ENCODE results near the gene HLA-DPB1.
"Not testable (repeated sequence)": the region's sequence is repeated elsewhere in the genome, so short reads cannot be mapped to it uniquely, and the experiment has no call there.

Gene HLA-DPB1

DNA sequence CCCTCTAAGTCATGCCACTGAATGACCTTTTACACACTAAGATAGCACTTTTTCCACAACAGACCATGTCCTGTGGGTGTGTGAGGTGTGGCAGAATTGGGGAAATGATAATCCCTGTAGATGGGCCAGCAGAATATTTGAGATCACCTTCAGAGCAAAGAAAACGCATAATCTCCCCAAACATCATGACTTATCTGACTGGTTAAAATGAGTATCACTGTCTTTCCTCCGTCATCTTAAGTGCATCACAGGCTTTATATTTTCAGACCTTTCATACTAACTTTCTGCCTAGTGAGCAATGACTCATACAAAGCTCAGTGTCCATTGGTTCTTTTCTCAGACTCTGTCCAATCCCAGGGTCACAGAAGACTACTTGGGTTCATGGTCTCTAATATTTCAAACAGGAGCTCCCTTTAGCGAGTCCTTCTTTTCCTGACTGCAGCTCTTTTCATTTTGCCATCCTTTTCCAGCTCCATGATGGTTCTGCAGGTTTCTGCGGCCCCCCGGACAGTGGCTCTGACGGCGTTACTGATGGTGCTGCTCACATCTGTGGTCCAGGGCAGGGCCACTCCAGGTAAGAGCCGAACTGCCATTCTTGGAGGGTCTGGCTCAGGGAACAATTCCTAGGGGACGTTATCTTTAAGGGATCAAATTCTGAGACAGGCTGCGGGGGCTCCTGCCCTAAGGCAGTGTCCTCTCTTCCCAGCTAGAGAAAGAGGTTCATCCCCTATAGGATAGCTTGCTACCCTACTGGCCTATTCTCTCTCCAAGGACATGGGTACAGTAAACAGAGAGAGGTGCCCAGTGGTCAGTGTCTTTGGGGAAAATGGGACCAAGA is at the start of gene HLA-DPB1:
HLA-DPB1 (plus strand) TSS at position 423 of the 838 bp plus-strand sequence; CDS start at position 475, 52 bp downstream.
- DNase-seq, result peak; percentile 67 to 87

- DNase-seq, result no peak
Measured at GRCh38 chr6:33028220-33028849, 47.5 kb upstream of the HLA-DPB1 start.

GRCh38 chr6:33029328-33030184 is 46.2 kb upstream of the HLA-DPB1 start:
- peak; percentile 57 to 82 for DNase-seq

DNA sequence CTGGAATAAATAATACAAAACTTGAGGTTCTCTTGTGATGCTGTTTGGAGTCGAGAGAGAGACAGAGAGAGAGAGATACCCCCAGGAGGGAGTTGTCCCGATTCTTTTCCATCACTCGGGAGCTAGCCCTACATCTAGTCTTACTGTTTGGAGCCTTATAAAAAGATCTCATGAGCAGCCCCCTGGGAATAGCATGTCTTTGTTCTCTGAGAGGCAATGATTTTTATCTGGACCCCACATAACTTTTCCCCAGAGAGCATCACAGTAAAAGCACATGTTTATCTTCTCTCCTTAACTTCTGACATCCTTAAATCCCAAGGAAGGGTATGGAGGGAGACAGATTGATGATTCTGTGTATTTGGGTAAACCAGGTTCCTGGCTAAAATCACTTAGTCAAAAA is 45.5 kb upstream of the HLA-DPB1 start:
- no peak for DNase-seq

DNA sequence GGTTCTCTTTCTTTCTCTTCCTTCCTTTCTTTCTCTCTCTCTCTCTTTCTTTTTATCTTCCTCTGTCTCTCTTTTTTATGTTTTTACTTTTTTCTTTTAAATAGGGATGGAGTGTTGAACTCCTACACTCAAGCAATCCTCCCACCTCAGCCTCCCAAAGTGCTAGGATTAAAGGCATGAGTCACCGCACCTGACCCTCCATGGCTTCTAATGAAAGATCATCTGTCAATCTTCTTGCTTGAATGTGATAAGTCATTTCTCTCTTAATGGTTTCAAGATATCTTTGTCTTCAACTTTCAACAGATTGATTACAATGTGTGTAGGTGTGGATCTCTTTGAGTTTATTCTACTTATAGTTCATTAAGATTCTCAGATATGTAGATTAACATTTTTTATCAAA is 41.2 kb upstream of the HLA-DPB1 start:
- DNase-seq, result no peak

GRCh38 chr6:33036535-33036934 is 39.3 kb upstream of the HLA-DPB1 start:
- DNase-seq, result no peak

- no peak for DNase-seq
Measured at GRCh38 chr6:33040157-33040556, 35.6 kb upstream of the HLA-DPB1 start.

DNA sequence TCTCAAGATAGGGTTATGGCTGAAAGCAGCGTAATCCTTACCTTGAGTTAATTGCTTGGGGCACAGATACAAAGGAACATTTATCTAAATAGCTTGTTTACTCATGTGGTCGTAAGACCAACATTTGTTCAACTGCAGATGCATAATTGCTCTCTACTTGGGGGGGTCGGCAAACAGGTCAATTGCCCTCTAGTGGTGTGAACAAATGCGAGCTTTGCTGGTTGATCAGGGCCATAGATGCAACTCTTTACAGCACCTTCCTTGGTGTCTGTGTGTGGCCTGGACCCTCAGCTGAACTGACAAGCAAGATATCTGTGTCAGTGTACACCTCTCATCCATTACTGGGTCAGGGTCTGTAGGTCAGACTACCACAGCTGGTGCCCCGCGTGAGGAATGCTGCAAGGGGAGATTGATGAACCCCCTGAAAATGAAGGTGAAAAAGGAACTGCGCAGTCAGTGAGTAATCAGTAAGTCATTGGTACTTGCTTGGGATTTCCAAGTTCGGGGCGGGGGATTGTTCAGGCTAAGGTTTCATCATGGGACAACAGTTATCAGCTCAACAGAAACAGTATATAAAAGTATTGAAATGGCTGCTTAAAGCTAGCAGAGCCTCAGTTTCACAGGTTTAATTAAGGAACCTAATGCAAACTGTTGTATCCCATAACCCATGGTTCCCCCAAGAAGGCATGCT is 26.3 kb upstream of the HLA-DPB1 start:
- no peak for DNase-seq

- no peak for DNase-seq
Measured at GRCh38 chr6:33050014-33050810, 25.6 kb upstream of the HLA-DPB1 start.

- no peak for DNase-seq
Measured at GRCh38 chr6:33052627-33053026, 23.2 kb upstream of the HLA-DPB1 start.

DNA sequence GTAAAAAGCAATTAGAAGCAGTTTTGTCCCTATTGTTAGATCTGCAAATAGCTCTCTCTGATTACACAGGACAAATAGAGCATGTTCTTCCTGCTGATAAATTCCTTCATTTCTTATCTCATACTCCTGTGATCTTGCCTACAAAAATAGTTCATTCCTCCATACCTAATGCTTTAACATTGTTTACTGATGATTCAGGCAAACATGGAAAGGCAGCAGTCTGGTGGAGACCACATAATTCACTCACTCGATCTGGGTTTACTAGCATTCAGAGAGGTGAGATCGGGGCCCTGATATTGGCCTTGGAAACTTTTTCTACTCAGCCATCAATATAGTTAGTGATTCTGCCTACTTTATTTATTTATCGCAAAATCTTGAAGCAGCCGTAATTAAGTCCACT is 22.6 kb upstream of the HLA-DPB1 start:
- no peak for DNase-seq

- DNase-seq, result no peak
Measured at GRCh38 chr6:33057222-33058150, 18.3 kb upstream of the HLA-DPB1 start.

- DNase-seq, result peak in 1 of 2 donors; percentile 65
Measured at GRCh38 chr6:33061987-33062386, 13.8 kb upstream of the HLA-DPB1 start.

GRCh38 chr6:33063435-33063834 is 12.4 kb upstream of the HLA-DPB1 start:
- DNase-seq, result not testable (repeated sequence)

GRCh38 chr6:33064723-33065122 is 11.1 kb upstream of the HLA-DPB1 start:
- no peak for DNase-seq

DNA sequence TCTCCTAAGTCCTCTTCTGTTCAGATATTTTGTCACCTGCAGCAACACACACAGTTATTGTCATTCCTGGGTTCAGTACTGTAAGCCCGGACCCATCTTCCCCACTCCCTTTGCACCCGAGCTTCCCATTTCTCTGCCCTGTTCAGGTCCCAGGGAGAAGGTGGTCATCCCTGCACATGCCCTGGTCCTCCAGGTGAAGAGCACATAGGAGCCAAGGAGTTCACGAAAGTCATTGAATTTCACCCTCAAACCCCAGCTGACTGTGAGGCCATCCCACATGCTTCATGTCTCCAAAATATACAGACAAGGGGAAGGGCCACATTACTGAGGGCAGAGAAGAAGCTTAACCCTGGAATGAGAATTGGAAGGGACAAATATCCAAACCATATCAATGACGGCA is 10.5 kb upstream of the HLA-DPB1 start:
- DNase-seq, result no peak

DNA sequence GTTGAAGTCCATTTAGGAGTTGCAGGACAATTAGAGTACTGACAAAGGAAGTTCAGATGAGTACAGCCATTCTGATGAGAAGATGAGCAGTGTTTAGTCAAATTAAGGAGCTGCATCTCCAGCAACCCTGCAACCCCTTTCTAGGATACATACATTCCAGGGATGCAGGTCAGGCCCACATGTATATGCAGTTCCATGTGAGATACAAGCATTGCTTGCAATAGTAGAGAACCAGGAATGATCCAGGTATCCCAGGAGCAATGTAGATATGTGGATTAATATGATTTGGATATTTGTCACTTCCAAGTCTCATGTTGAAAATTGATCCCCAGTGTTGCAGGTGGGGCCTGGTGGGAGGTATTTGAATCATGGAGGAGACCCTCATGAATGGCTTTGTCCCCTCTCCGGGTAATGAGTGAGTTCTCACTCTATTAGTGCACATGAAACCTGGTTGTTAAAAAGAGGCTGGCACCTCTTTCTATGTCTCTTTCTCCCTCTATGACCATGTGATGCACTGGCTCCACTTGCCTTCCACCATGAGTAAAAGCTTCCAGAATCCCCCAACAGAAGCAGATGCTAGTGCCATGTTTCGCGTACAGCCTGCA is 8.8 kb upstream of the HLA-DPB1 start:
- DNase-seq, result no peak

DNA sequence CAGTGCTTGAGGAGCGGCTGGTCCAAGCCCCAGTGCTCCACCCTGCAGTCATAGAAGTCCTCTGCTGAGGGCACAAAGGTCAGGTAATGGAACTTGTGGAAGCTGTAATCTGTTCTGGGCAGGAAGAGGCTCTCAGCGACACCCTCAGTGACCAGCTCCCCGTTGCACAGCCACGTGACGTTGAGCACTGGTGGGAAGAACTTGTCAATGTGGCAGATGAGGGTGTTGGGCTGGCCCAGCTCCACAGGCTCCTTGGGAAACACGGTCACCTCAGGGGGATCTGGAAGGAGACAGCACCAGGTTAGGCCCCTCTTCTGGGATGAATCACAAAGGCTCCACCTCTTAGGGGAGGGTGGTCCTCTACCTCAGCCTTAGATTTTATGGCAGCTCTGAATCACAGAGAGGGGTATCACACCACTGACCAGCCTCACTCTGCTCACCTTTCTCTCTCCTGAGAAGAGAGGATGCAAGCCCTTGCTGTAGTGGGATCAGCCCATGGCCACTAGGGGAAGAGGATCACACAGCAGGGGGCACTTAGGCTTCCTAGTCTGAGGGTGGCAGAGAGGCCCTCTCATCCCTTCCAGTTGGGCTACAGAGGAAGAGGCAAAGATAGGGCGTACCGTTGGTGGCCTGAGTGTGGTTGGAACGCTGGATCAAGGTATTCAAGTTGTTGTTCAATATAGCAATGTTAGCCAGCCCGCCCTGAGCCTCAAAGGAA is 6.6 kb upstream of the HLA-DPB1 start:
- no peak for DNase-seq

DNA sequence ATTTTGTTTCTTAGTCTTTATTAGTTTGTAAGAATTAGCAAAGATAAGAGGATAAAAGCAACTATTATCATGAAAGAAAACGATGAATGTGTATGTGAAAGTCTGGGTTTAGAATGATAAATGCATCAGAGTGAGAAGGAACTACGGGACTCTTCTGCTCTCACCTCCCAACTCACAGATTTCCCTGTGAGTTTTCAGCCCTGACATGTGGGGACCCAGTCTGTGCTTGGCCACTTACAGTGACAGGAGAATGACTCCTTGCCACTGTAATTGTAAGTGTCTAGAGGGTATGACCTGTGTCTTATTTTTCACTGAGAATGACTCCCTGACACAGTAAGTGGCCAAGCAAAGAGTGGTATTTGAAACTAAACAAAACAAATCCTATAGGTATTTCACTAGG is 4.9 kb upstream of the HLA-DPB1 start:
- DNase-seq, result no peak

- no peak for DNase-seq
Measured at GRCh38 chr6:33071569-33071968, 4.2 kb upstream of the HLA-DPB1 start.

Measured in CD4-positive, alpha-beta T cell treated with Interferon alpha-2 for 1 hour (primary cell).